ENCODE measurements around the gene SERF2. TPM values are rescaled to one million over a fixed set of nuclear protein-coding genes. Genes with fewer than 3 reads are reported as not detected.
A peak's percentile ranks its signal among the peaks of the same experiment; 100 is the strongest.

SERF2 gene
- total and polyA plus RNA-seq, 2 of the 13 experiments (the other 11 are each of a cell fraction or from before 2014, with no cell fraction given), result 811 to 1,257 TPM

DNA sequence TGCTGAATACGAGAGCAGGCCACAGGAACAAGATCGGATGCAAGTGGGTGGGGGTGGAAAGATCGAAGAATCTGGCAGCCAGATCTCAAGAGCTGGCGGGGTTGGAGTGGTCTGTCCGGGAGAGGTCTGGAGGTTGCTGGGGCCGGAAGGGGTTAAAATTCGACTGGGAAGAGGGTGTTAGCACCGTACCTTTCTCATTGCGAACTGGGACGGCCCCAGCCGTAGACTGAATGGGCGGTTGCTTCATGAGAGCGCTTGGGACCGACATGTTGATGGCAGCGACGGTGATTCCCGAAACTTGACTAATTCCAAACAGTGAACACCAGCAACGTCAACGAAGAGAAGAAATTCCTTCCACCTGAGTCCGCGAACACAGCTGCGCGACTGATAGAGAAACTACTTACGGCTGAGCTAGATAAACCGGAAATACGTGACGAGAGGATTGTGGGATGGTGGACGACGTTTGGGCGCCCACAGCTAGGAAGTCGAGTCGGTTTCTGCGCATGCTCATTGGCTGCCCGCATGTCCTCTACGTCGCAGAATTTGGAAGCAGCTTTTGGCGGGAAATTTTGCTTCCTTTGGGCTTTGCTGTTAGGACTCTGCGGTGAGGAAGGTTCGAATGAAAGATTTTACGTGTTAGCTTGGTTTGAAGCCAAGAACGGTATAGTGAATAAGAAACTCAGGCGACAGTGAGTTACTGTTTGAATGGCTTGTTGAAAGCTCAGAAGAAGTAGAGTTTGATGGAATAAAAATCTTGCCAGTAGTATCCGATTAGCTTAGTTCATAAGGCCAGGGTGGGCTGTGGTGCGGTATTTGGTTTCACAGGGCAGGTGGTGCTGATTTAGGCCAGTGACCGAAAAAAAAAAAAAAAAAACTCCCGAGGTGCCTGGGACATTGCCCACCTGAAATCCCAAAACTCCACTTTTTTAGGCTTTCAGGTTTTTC lies 32.5 kb downstream of the SERF2 start, which contains the start of gene MFAP1 (continued):
- TF ChIP-seq, protein P1, sequence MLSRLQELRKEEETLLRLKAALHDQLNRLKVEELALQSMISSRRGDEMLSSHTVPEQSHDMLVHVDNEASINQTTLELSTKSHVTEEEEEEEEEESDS (CRISPR knock-in tag; IDR thresholded peaks at IDR 0.05; ENCODE audit: borderline replicate concordance), result no peak
- TF ChIP-seq ZNF704 (CRISPR knock-in tag; IDR thresholded peaks at IDR 0.05; ENCODE audit: borderline replicate concordance) (no peak), ZNF382 (CRISPR knock-in tag; IDR thresholded peaks at IDR 0.05; ENCODE audit: borderline replicate concordance) (no peak), DZIP1 (CRISPR knock-in tag; IDR thresholded peaks at IDR 0.05) (no peak), MATR3 (CRISPR knock-in tag; IDR thresholded peaks at IDR 0.05) (no peak), ZNF891 (CRISPR knock-in tag; IDR thresholded peaks at IDR 0.05) (0 out of 2 replicates have a peak, but pooled peaks have one; percentile 32), DMTF1 (CRISPR knock-in tag; IDR thresholded peaks at IDR 0.05) (no peak), SNAI1 (CRISPR knock-in tag; IDR thresholded peaks at IDR 0.05; ENCODE audit: borderline replicate concordance) (no peak), MNT (IDR thresholded peaks at IDR 0.05) (no peak), GFI1 (CRISPR knock-in tag; IDR thresholded peaks at IDR 0.05; ENCODE audit: borderline replicate concordance) (no peak), ZNF816 (CRISPR knock-in tag; IDR thresholded peaks at IDR 0.05; ENCODE audit: borderline replicate concordance) (no peak; the same call in 1 of the 2 replicates), TGIF2 (CRISPR knock-in tag; IDR thresholded peaks at IDR 0.05) (peak; percentile 50; the same call in 1 of the 2 replicates), ZNF160 (CRISPR knock-in tag; IDR thresholded peaks at IDR 0.05) (no peak), BORCS8-MEF2B (CRISPR knock-in tag; IDR thresholded peaks at IDR 0.05) (peak; percentile 85; the same call in 1 of the 2 replicates), NR2F6 (IDR thresholded peaks at IDR 0.05) (no peak), NR2F6 (CRISPR knock-in tag; IDR thresholded peaks at IDR 0.05) (no peak)
- TF ChIP-seq, protein P2, sequence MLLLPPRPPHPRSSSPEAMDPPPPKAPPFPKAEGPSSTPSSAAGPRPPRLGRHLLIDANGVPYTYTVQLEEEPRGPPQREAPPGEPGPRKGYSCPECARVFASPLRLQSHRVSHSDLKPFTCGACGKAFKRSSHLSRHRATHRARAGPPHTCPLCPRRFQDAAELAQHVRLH (CRISPR knock-in tag; IDR thresholded peaks at IDR 0.05; ENCODE audit: borderline replicate concordance, low read depth), result peak; percentile 70; the same call in 1 of the 2 replicates
- TF ChIP-seq, protein P3, sequence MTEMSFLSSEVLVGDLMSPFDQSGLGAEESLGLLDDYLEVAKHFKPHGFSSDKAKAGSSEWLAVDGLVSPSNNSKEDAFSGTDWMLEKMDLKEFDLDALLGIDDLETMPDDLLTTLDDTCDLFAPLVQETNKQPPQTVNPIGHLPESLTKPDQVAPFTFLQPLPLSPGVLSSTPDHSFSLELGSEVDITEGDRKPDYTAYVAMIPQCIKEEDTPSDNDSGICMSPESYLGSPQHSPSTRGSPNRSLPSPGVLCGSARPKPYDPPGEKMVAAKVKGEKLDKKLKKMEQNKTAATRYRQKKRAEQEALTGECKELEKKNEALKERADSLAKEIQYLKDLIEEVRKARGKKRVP (CRISPR knock-in tag; IDR thresholded peaks at IDR 0.05), result peak in 1 of 2 experiments; percentile 47; a peak in 1 of 4 replicates

All from HepG2 (cell line).